IPS-18c (cell line): Measurements from ENCODE around the gene DMTF1.
"Not testable (repeated sequence)": the region's sequence is repeated elsewhere in the genome, so short reads cannot be mapped to it uniquely, and the experiment has no call there.

Experiments used
- H3K4me3 ChIP-seq: 2 replicates; pipeline ENCODE4 v1.7.0; 2013; ENCODE audit warnings: low read depth, mild to moderate bottlenecking, low read length, moderate library complexity; ENCODE audit not compliant: insufficient read depth
- H3K9me3 ChIP-seq: one replicate; pipeline ENCODE4 v1.6.1; 2013; ENCODE audit warnings: mild to moderate bottlenecking, low read length, moderate library complexity; ENCODE audit not compliant: control insufficient read depth, insufficient read depth

Gene DMTF1

GRCh38 chr7:87171282-87171934, 19.2 kb downstream of the DMTF1 start:
- Histone ChIP-seq H3K4me3 (no peak overlapping the region), H3K9me3 (no peaks in the 10 kb centered on the region)

GRCh38 chr7:87173471-87173870, 21.2 kb downstream of the DMTF1 start:
- Histone ChIP-seq H3K4me3 (no peak overlapping the region), H3K9me3 (no peaks in the 10 kb centered on the region)

- Histone ChIP-seq H3K9me3 (no peaks in the 10 kb centered on the region), H3K4me3 (no peak overlapping the region)
Measured at GRCh38 chr7:87178320-87178719, 26.1 kb downstream of the DMTF1 start.

GRCh38 chr7:87179180-87179579, 26.9 kb downstream of the DMTF1 start:
- Histone ChIP-seq H3K9me3 (no peaks in the 10 kb centered on the region), H3K4me3 (no peak overlapping the region)

GRCh38 chr7:87187120-87187519, 34.9 kb downstream of the DMTF1 start:
- no peak overlapping the region for H3K4me3 ChIP-seq
- H3K9me3 ChIP-seq, result no peaks in the 10 kb centered on the region

DNA sequence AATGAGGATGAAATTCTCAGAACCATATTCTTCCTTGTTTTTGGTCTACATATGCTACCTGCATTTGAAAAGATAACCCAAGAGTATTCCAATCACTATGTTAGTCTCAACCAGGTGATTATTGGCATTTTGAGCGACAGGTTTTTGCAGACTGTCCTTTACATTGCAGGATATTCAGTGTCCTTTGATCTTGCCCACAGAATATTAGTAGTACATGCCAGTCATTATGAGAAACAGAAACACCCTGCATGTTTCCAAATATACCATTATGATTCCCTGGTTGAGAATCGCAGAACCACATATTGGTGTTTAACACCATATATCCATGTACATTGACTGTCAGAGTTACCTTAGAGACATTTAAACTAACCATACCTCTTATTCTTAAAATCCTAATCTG, 36.7 kb downstream of the DMTF1 start:
- Histone ChIP-seq H3K4me3 (no peak overlapping the region), H3K9me3 (no peaks in the 10 kb centered on the region)

DNA sequence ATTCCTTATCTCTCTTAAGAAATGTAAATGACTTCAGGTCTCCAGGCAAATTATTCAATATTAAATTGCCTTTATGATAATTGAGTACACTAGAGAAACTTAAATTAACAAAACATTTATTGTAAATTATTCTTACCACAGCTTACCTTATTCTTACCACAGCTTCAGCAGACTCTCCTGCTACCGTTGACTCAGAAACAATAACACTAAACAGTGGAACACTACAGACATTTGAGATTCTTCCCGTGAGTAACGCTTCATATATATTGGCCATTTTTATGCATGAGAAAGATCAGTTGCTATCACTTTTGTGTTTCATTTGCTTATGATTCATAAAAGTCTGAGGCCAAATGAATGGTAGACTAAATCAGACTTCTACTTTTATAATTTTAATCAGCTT, 38.5 kb downstream of the DMTF1 start:
- Histone ChIP-seq H3K9me3 (no peaks in the 10 kb centered on the region), H3K4me3 (no peak overlapping the region)

- no peak overlapping the region for H3K4me3 ChIP-seq
- H3K9me3 ChIP-seq, result no peaks in the 10 kb centered on the region
Measured at GRCh38 chr7:87192784-87193487, 40.7 kb downstream of the DMTF1 start.

GRCh38 chr7:87193912-87194311, 41.7 kb downstream of the DMTF1 start:
- H3K9me3 ChIP-seq, result no peaks in the 10 kb centered on the region
- H3K4me3 ChIP-seq, result no peak overlapping the region

GRCh38 chr7:87199241-87199640, 47.0 kb downstream of the DMTF1 start:
- no peak overlapping the region for H3K4me3 ChIP-seq
- no peaks in the 10 kb centered on the region for H3K9me3 ChIP-seq

GRCh38 chr7:87199700-87200450, 47.6 kb downstream of the DMTF1 start:
- H3K9me3 ChIP-seq, result peaks cover 4% of the 10 kb centered on the region

GRCh38 chr7:87202208-87202607, 50.0 kb downstream of the DMTF1 start:
- Histone ChIP-seq H3K9me3 (peaks cover 7% of the 10 kb centered on the region), H3K4me3 (no peak overlapping the region)

More at GRCh38 chr7:87199700-87200450, 47.6 kb downstream of the DMTF1 start:
- no peak overlapping the region for H3K4me3 ChIP-seq

DNA sequence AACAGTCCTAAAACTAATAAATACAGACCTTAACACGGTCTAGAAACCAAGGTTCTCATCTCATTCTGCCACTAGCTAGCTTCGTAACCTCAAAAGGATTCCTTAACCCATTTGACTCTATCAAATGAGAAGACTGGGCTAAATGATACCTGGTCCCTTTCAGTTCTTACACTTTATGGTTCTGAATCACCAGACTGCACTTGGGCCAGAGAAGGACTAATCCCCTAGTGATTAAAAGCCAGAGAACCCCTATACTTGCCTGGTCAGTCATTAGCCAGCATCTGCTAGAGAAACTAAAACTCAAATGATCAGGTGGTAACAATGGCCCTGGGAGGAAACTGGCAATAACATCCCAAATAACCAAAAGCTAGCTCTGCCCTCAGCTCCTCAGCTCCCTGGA, 50.5 kb downstream of the DMTF1 start:
- peaks cover 7% of the 10 kb centered on the region for H3K9me3 ChIP-seq
- H3K4me3 ChIP-seq, result no peak overlapping the region

DNA sequence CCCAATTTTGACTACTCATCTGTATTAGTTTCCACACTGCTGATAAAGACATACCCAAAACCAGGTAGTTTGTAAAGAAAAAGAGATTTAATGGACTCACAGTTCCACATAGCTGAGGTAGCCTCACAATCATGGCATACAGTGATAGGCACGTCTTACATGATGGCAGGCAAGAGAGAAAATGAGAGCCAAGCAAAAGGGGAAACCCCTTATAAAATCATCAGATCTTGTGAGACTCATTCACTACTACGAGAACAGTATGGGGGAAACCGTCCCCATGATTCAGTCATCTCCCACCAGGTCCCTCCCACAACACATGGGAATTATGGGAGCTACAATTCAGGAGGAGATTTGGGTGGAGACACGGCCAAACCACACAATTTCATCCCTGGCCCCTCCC, 51.7 kb downstream of the DMTF1 start:
- H3K9me3 ChIP-seq, result not testable (repeated sequence)

GRCh38 chr7:87204933-87205332, 52.7 kb downstream of the DMTF1 start:
- no peak overlapping the region; the same call in 1 of the 2 replicates for H3K4me3 ChIP-seq
- peaks cover 7% of the 10 kb centered on the region for H3K9me3 ChIP-seq

More for the DNA sequence above, 51.7 kb downstream of the DMTF1 start:
- not testable (repeated sequence) for H3K4me3 ChIP-seq

DNA sequence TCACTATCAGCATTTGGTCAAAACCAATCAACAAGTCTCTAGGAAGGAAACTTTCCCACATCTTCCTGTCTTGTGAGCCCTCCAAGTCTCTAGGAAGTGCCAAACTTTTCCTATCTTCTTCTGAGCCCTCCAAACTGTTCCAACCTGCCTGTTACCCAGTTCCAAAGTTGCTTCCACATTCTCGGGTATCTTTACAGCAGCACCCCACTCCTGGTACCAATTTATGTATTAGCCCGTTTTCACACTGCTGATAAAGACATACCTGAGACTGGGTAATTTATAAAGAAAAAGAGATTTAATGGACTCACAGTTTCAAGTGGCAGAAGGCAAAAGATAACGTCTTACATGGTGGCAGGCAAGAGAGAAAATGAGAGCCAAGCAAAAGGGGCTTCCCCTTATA, 53.4 kb downstream of the DMTF1 start:
- not testable (repeated sequence) for H3K9me3 ChIP-seq, H3K4me3 ChIP-seq

- H3K9me3 ChIP-seq, result peaks cover 7% of the 10 kb centered on the region
- H3K4me3 ChIP-seq, result no peak overlapping the region
Measured at GRCh38 chr7:87206361-87206760, 54.1 kb downstream of the DMTF1 start.

DNA sequence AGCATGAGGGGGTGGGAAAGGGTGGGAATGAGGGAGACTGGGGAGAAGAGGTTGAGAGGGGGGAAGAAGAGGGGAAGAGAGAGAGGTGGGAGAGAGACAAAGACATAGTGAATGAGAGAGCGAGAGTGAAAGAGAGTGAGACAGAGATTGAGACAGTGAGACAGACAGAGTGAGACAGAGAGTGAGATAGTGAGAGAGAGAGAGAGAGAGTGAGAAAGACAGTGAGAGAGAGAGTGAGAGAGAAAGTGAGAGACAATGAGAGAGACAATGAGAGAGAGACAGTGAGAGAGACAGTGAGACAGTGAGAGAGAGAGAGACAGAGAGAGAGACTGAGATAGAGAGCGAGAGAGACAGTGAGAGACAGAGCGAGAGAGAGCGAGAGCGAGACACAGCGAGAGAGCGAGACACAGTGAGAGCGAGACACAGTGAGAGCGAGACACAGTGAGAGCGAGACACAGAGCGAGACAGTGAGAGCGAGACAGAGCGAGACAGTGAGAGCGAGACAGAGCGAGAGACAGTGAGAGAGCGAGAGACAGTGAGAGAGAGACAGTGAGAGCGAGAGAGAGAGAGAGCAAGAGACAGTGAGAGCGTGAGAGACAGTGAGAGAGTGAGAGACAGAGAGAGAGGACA, 57.2 kb downstream of the DMTF1 start:
- Histone ChIP-seq H3K4me3 (no peak overlapping the region), H3K9me3 (peaks cover 6% of the 10 kb centered on the region)
